HL-60 (cell line): ENCODE measurements around the gene SSMEM1.
"Not testable (repeated sequence)": the region's sequence is repeated elsewhere in the genome, so short reads cannot be mapped to it uniquely, and the experiment has no call there.

Experiments used
- POLR2AphosphoS5 ChIP-seq: IDR thresholded peaks from 2 replicates; pipeline ENCODE4 v1.6.1; 2012; ENCODE audit warnings: low read depth
- TF ChIP-seq, protein P1 (sequence below): IDR thresholded peaks from one replicate; pipeline ENCODE4 v1.5.1; 2011; ENCODE audit warnings: low read length, control low read depth, inconsistent platforms; ENCODE audit not compliant: insufficient read depth

- TF ChIP-seq, protein P1, sequence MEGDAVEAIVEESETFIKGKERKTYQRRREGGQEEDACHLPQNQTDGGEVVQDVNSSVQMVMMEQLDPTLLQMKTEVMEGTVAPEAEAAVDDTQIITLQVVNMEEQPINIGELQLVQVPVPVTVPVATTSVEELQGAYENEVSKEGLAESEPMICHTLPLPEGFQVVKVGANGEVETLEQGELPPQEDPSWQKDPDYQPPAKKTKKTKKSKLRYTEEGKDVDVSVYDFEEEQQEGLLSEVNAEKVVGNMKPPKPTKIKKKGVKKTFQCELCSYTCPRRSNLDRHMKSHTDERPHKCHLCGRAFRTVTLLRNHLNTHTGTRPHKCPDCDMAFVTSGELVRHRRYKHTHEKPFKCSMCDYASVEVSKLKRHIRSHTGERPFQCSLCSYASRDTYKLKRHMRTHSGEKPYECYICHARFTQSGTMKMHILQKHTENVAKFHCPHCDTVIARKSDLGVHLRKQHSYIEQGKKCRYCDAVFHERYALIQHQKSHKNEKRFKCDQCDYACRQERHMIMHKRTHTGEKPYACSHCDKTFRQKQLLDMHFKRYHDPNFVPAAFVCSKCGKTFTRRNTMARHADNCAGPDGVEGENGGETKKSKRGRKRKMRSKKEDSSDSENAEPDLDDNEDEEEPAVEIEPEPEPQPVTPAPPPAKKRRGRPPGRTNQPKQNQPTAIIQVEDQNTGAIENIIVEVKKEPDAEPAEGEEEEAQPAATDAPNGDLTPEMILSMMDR, result not testable (repeated sequence)
- not testable (repeated sequence) for TF ChIP-seq POLR2AphosphoS5
Observed at GRCh38 chr7:130229981-130230380, 22.3 kb downstream of the SSMEM1 start.
